ENCODE measurements around the gene PGBD2. TPM values are rescaled to one million over a fixed set of nuclear protein-coding genes. Genes with fewer than 3 reads are reported as not detected.

The PGBD2 gene
- total and polyA plus RNA-seq, 4 donors: 3.5 to 12.5 (median 5.0) TPM

DNA sequence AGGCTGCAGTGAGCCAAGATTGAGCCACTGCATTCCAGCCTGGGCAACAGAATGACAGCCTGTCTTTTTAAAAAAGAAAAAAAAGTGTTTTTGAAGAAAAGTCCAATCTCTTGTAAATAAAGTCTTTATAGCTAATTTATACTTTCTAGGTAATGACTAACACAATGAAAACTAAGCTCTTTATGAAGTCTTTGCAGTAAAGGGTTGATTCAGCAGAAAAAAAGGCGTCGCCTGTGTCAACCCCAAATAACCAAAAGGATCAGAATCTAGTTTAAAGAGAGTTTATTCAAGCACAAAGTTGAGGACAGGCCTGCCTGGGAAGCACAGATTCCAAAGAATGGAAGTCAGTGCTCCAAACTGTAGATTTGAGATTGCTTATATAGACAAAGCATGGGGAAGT, 14.3 kb upstream of the PGBD2 start:
- TF ChIP-seq, protein P1, sequence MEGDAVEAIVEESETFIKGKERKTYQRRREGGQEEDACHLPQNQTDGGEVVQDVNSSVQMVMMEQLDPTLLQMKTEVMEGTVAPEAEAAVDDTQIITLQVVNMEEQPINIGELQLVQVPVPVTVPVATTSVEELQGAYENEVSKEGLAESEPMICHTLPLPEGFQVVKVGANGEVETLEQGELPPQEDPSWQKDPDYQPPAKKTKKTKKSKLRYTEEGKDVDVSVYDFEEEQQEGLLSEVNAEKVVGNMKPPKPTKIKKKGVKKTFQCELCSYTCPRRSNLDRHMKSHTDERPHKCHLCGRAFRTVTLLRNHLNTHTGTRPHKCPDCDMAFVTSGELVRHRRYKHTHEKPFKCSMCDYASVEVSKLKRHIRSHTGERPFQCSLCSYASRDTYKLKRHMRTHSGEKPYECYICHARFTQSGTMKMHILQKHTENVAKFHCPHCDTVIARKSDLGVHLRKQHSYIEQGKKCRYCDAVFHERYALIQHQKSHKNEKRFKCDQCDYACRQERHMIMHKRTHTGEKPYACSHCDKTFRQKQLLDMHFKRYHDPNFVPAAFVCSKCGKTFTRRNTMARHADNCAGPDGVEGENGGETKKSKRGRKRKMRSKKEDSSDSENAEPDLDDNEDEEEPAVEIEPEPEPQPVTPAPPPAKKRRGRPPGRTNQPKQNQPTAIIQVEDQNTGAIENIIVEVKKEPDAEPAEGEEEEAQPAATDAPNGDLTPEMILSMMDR (IDR thresholded peaks at IDR 0.05; ENCODE audit: control extremely low read depth, extremely low read depth): no peak
- WGBS, 2 donors: 92 to 93% methylated on average over 2 of the region's 2 CpGs
- Histone ChIP-seq H3K9ac (ENCODE audit: insufficient read depth in 1 of 2, low read length in 2 of 2) (no peak overlapping the region), H3K9me3 (ENCODE audit: control insufficient read depth in 4 of 4, insufficient read depth in 3 of 4, low read length in 3 of 4) (no peaks in the 10 kb centered on the region), H3K4me1 (ENCODE audit: control insufficient read depth in 5 of 5, insufficient read depth in 5 of 5, low read length in 5 of 5) (peaks cover 0 to 1% (median 0%) of the 10 kb centered on the region in 5 donors), H3K36me3 (ENCODE audit: control insufficient read depth in 4 of 4, insufficient read depth in 4 of 4, low read length in 4 of 4) (no peaks in the 10 kb centered on the region), H3K4me3 (no peak overlapping the region), H3K27me3 (ENCODE audit: control insufficient read depth in 3 of 3, insufficient read depth in 3 of 3, low read length in 2 of 3) (no peaks in the 10 kb centered on the region), H3K27ac (ENCODE audit: low read depth in 1 of 2, low read length in 1 of 2) (no peak overlapping the region)
- no peak for DNase-seq
- no peak for ATAC-seq (ENCODE audit: insufficient read depth, low FRiP score)

DNA sequence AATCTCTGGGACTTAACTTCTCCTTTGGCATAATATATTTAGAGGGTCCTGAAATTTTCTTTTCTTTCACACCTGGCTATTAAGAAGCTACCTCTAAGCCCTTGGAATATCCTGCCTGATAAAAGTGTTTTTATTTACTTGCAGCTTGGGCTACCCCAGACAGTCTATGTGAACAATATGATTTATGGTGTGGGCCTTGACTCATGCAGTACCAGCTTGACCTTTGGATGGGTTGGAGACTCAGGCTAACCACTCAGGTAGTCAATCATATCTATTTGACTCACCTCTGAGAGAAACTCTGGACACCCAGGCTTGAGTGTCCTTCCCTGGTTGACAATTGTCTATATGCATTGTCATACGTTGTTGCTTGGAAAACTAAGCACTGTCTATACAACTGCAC, 13.4 kb upstream of the PGBD2 start:
- 84 to 95% methylated on average over 1 of the region's 1 CpG for WGBS, 2 donors
- Histone ChIP-seq H3K9me3 (ENCODE audit: control insufficient read depth in 4 of 4, insufficient read depth in 3 of 4, low read length in 3 of 4) (no peaks in the 10 kb centered on the region), H3K4me1 (ENCODE audit: control insufficient read depth in 5 of 5, insufficient read depth in 5 of 5, low read length in 5 of 5) (no peaks in the 10 kb centered on the region), H3K27ac (ENCODE audit: low read depth in 1 of 2, low read length in 1 of 2) (no peak overlapping the region), H3K9ac (ENCODE audit: insufficient read depth in 1 of 2, low read length in 2 of 2) (no peak overlapping the region), H3K4me3 (no peak overlapping the region), H3K27me3 (ENCODE audit: control insufficient read depth in 3 of 3, insufficient read depth in 3 of 3, low read length in 2 of 3) (no peaks in the 10 kb centered on the region), H3K36me3 (ENCODE audit: control insufficient read depth in 4 of 4, insufficient read depth in 4 of 4, low read length in 4 of 4) (no peaks in the 10 kb centered on the region)
- TF ChIP-seq, protein P1 (IDR thresholded peaks at IDR 0.05; ENCODE audit: control extremely low read depth, extremely low read depth): no peak
- ATAC-seq (ENCODE audit: insufficient read depth, low FRiP score) (no peak), DNase-seq (no peak)

DNA sequence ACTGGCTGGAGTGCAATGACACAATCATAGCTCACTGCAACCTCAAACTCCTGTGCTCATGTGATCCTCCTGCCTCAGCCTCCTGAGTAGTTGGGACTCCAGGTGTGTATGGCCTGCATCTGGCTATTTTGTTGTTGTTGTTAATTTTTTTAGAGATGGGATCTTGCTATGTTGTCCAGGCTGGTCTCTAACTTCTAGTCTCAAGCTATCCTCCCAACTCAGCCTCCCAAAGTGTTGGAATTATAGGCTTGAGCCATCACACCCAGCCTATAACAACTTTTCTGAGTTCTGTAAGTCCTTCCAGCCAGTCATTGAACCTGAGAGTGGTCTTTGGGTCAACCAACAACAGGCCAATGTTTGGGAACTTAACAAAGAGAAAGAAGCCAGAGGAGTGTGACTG, 11.2 kb upstream of the PGBD2 start:
- ATAC-seq (ENCODE audit: insufficient read depth, low FRiP score) (no peak), DNase-seq (no peak)
- Histone ChIP-seq H3K4me1 (ENCODE audit: control insufficient read depth in 5 of 5, insufficient read depth in 5 of 5, low read length in 5 of 5) (no peaks in the 10 kb centered on the region), H3K27me3 (ENCODE audit: control insufficient read depth in 3 of 3, insufficient read depth in 3 of 3, low read length in 2 of 3) (no peaks in the 10 kb centered on the region), H3K27ac (ENCODE audit: low read depth in 1 of 2, low read length in 1 of 2) (no peak overlapping the region), H3K9me3 (ENCODE audit: control insufficient read depth in 4 of 4, insufficient read depth in 3 of 4, low read length in 3 of 4) (no peaks in the 10 kb centered on the region), H3K9ac (ENCODE audit: insufficient read depth in 1 of 2, low read length in 2 of 2) (no peak overlapping the region), H3K36me3 (ENCODE audit: control insufficient read depth in 4 of 4, insufficient read depth in 4 of 4, low read length in 4 of 4) (no peaks in the 10 kb centered on the region), H3K4me3 (no peak overlapping the region)
- TF ChIP-seq, protein P1 (IDR thresholded peaks at IDR 0.05; ENCODE audit: control extremely low read depth, extremely low read depth): no peak
